ENCODE results near the gene C16orf95. TPM values are rescaled to one million over a fixed set of nuclear protein-coding genes. Genes with fewer than 3 reads are reported as not detected.

The C16orf95 gene
- total and polyA plus RNA-seq, 2 experiments from 2014 or later: 8.5 to 8.6 TPM

DNA sequence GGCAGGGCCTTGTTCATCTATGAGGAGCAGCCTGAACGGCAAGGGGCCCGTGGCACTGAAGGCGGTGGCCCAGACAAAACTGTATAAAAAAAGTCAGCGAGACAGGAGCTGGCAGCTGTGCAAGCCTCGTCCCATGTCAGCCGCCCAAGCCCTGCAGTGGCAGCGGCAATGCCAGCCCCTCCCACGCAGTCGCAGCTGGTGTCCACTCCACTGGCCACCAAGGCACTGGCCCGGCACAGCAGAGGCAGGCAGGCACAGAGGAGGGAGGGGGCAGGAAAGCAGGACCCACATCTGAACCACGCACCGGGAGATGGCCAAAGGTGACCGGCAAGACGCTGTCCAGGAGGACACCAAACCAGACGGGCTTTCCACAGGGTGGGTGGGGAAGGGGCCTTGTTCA, 15.9 kb upstream of the C16orf95 start:
- no peaks in the 10 kb centered on the region for H3K27me3 ChIP-seq
- H3K4me3 ChIP-seq: no peak overlapping the region
- H3K27ac ChIP-seq: no peak overlapping the region
- TF ChIP-seq, protein P1, sequence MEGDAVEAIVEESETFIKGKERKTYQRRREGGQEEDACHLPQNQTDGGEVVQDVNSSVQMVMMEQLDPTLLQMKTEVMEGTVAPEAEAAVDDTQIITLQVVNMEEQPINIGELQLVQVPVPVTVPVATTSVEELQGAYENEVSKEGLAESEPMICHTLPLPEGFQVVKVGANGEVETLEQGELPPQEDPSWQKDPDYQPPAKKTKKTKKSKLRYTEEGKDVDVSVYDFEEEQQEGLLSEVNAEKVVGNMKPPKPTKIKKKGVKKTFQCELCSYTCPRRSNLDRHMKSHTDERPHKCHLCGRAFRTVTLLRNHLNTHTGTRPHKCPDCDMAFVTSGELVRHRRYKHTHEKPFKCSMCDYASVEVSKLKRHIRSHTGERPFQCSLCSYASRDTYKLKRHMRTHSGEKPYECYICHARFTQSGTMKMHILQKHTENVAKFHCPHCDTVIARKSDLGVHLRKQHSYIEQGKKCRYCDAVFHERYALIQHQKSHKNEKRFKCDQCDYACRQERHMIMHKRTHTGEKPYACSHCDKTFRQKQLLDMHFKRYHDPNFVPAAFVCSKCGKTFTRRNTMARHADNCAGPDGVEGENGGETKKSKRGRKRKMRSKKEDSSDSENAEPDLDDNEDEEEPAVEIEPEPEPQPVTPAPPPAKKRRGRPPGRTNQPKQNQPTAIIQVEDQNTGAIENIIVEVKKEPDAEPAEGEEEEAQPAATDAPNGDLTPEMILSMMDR (IDR thresholded peaks at IDR 0.05; ENCODE audit: low read depth, low read length): no peak
- no peaks in the 10 kb centered on the region for H3K9me3 ChIP-seq (ENCODE audit: low read depth)
- peaks cover 5% of the 10 kb centered on the region for H3K36me3 ChIP-seq
- H3K4me1 ChIP-seq (ENCODE audit: low read depth): no peaks in the 10 kb centered on the region
- DNase-seq (ENCODE audit: low read depth in 1 of 2, low spot score in 1 of 2): no peak

GRCh38 chr16:87332150-87332549, 15.0 kb upstream of the C16orf95 start:
- Histone ChIP-seq H3K4me1 (ENCODE audit: low read depth) (no peaks in the 10 kb centered on the region), H3K27me3 (no peaks in the 10 kb centered on the region), H3K36me3 (peaks cover 5% of the 10 kb centered on the region), H3K9me3 (ENCODE audit: low read depth) (no peaks in the 10 kb centered on the region), H3K4me3 (no peak overlapping the region), H3K27ac (no peak overlapping the region)
- DNase-seq (ENCODE audit: low read depth in 1 of 2, low spot score in 1 of 2): no peak
- TF ChIP-seq, protein P1 (IDR thresholded peaks at IDR 0.05; ENCODE audit: low read depth, low read length): no peak

- DNase-seq (ENCODE audit: low read depth in 1 of 2, low spot score in 1 of 2): no peak
- Histone ChIP-seq H3K4me1 (ENCODE audit: low read depth) (no peaks in the 10 kb centered on the region), H3K9me3 (ENCODE audit: low read depth) (no peaks in the 10 kb centered on the region), H3K27me3 (no peaks in the 10 kb centered on the region), H3K4me3 (no peak overlapping the region), H3K27ac (no peak overlapping the region), H3K36me3 (peaks cover 5% of the 10 kb centered on the region)
- TF ChIP-seq, protein P1 (IDR thresholded peaks at IDR 0.05; ENCODE audit: low read depth, low read length): no peak
These were observed 14.1 kb upstream of the C16orf95 start for GRCh38 chr16:87331241-87331801.

GRCh38 chr16:87330646-87331045, 13.5 kb upstream of the C16orf95 start:
- TF ChIP-seq, protein P1 (IDR thresholded peaks at IDR 0.05; ENCODE audit: low read depth, low read length): no peak
- no peaks in the 10 kb centered on the region for H3K4me1 ChIP-seq (ENCODE audit: low read depth)
- H3K9me3 ChIP-seq (ENCODE audit: low read depth): no peaks in the 10 kb centered on the region
- H3K27me3 ChIP-seq: no peaks in the 10 kb centered on the region
- H3K4me3 ChIP-seq: no peak overlapping the region
- DNase-seq (ENCODE audit: low read depth in 1 of 2, low spot score in 1 of 2): no peak
- H3K36me3 ChIP-seq: peaks cover 5% of the 10 kb centered on the region
- H3K27ac ChIP-seq: no peak overlapping the region

DNA sequence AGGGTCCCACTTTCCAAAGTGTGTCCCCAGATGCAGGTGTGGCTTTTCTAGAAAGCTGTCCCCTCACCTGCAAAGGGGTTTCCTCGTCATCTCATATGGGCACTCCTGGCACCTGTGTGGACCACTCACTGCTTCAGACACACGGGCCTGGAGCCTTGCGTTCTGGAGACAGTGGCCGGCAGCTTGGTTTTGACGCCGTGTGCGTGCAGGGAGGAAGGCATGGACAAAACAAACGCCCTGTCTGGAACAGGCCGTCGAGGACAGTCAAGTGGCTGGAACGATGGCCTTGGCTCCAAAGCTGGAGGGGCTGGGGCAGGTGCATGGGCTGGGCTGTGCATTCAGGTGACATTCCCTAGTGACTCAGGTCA, 13.0 kb upstream of the C16orf95 start:
- H3K4me1 ChIP-seq (ENCODE audit: low read depth): no peaks in the 10 kb centered on the region
- H3K4me3 ChIP-seq: no peak overlapping the region
- DNase-seq (ENCODE audit: low read depth in 1 of 2, low spot score in 1 of 2): no peak
- H3K27me3 ChIP-seq: no peaks in the 10 kb centered on the region
- peaks cover 5% of the 10 kb centered on the region for H3K36me3 ChIP-seq
- TF ChIP-seq, protein P1 (IDR thresholded peaks at IDR 0.05; ENCODE audit: low read depth, low read length): no peak
- H3K9me3 ChIP-seq (ENCODE audit: low read depth): no peaks in the 10 kb centered on the region
- H3K27ac ChIP-seq: no peak overlapping the region

Measured in cardiac muscle cell (in vitro differentiated cells and primary cell).